Esophagus muscularis mucosa (tissue), 3 donors: Measurements from ENCODE around the gene MIS18A.

Source experiments
- POLR2A ChIP-seq: fragments of 450-650 bp; IDR thresholded peaks from one replicate; pipeline ENCODE4 v1.6.1; 2017; ENCODE audit warnings: antibody characterized with exemption, moderate library complexity, mild to moderate bottlenecking, low read depth
- TF ChIP-seq, protein P1 (sequence below), 3 experiments: fragments of 200-600 bp in 2 of 3; fragments of 450-650 bp in 1 of 3; sonication (generic) in 2 of 3; IDR thresholded peaks; one replicate each; pipeline ENCODE4 v1.5.1; 2017 to 2019; ENCODE audit warnings: antibody characterized with exemption in 3 of 3, mild to moderate bottlenecking in 2 of 3, moderate library complexity in 1 of 3

DNA sequence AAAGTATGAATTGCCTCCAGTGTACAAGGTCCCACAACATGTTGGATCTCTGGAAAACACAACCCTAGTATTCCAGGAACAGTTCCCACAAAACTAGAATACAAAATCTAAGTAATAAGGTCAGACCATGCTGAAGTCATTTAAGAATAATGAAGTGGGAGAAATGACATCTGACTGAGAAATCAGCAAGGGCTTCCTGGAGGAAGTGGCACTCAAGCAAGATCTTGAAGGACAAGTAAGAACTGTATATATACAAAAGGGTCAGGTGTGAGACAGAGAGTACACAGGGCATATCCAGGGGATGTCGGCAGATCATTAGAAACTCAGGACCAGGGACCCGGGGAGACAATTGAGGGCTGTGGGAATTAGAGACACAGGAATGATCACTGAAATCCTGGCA, 18.7 kb downstream of the MIS18A start:
- TF ChIP-seq POLR2A: no peak
- TF ChIP-seq, protein P1, sequence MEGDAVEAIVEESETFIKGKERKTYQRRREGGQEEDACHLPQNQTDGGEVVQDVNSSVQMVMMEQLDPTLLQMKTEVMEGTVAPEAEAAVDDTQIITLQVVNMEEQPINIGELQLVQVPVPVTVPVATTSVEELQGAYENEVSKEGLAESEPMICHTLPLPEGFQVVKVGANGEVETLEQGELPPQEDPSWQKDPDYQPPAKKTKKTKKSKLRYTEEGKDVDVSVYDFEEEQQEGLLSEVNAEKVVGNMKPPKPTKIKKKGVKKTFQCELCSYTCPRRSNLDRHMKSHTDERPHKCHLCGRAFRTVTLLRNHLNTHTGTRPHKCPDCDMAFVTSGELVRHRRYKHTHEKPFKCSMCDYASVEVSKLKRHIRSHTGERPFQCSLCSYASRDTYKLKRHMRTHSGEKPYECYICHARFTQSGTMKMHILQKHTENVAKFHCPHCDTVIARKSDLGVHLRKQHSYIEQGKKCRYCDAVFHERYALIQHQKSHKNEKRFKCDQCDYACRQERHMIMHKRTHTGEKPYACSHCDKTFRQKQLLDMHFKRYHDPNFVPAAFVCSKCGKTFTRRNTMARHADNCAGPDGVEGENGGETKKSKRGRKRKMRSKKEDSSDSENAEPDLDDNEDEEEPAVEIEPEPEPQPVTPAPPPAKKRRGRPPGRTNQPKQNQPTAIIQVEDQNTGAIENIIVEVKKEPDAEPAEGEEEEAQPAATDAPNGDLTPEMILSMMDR (IDR thresholded peaks at IDR 0.05): no peak
